Measurements from ENCODE around the gene RPL10. TPM values are rescaled to one million over a fixed set of nuclear protein-coding genes. Genes with fewer than 3 reads are reported as not detected.
A peak's percentile ranks its signal among the peaks of the same experiment; 100 is the strongest.

Gene RPL10
- total RNA-seq (2021) (3,447 and 3,685 TPM in 2 replicates), Bru-seq, nascent RNA (percentile 100 among the genes with signal in this experiment), BruChase-seq, experiment 1, labeled RNA remaining after a 2-hour chase (percentile 100 among the genes with signal in this experiment), BruChase-seq, experiment 2, labeled RNA remaining after a 6-hour chase (percentile 100 among the genes with signal in this experiment)
- long read RNA-seq, transcript RPL10-204 (7 exons, 2,318 nt) = minor isoform, 269 of 2,803 reads
- long read RNA-seq, transcript RPL10-214 (5 exons, 839 nt) = minor isoform, 18 of 2,803 reads
- long read RNA-seq, transcript RPL10-201 (6 exons, 2,278 nt) = major isoform, 2,321 of 2,803 reads
- long read RNA-seq, transcript RPL10-207 (7 exons, 657 nt) = minor isoform, 13 of 2,803 reads
- long read RNA-seq, partial matches to known transcripts = 159 of 2,803 reads
- long read RNA-seq, other reads (novel, unspliced or antisense) = 17 of 2,803 reads

DNA sequence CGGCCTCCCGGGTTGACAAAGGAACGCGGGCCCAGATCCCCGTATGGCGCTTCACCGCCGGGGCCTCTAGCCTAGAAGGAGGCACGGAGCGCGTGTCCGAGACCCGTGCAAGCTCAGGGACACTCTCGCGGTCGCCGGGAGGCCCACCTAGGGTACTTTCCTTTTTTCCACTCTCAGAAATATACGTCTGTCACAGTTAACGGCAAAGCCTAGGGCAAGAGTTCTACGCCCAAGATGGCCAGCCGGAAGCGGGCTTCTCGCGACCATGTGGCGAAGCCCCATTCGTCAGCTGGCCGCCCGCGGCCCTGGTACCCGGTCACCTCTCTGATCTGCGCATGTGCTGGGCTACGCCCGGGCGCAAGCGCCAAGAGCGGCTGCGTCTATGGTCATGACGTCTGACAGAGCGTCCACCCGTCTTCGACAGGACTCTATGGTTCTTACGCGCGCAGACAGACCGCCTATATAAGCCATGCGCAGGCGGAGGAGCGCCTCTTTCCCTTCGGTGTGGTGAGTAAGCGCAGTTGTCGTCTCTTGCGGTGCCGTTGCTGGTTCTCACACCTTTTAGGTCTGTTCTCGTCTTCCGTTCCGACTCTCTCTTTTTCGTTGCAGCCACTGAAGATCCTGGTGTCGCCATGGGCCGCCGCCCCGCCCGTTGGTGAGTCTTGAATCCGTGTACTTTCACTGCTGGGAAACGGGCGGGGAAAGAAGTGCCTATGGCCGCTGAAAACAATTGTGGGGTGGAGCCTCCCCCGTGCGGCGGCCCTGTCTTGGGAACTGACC lies at the start of gene RPL10:
Gene RPL10, plus strand, starts transcription at position 490 of the 780 bp plus-strand sequence. Its CDS starts 143 bp downstream, at position 633.
- CTCF ChIA-PET = interaction anchor here (1.2 to 4.4 kb wide), 2 partner anchors 11 to 24 kb away, joined by 5 to 14 read pairs; partner anchors contain the start of genes DNASE1L1 and FLNA
- Histone ChIP-seq H3K79me2 (ENCODE audit: low read depth) (peaks cover 29% of the 10 kb centered on the region), H2AFZ (peak within 1 kb of the TSS; percentile 66; the same call in 1 of the 2 replicates), H3K9me2 (ENCODE audit: insufficient read depth) (no peaks in the 10 kb centered on the region), H3K36me3 (ENCODE audit: low read depth) (peaks cover 20% of the 10 kb centered on the region), H3F3A (ENCODE audit: insufficient read depth, low read depth) (peaks cover 52% of the 10 kb centered on the region), H3K4me2 (peak within 1 kb of the TSS; percentile 94), H3K27me3 (ENCODE audit: insufficient read depth, low read depth) (no peaks in the 10 kb centered on the region), H3K27ac (peak within 1 kb of the TSS; percentile 97), H3K4me1 (replicated peaks; ENCODE audit: insufficient read depth) (peaks cover 12% of the 10 kb centered on the region), H4K20me1 (ENCODE audit: insufficient read depth) (peaks cover 22% of the 10 kb centered on the region), H3K9me3 (ENCODE audit: insufficient read depth, low read depth) (no peaks in the 10 kb centered on the region), H3K4me3 (peak within 1 kb of the TSS; percentile 93)
- POLR2A ChIA-PET (ENCODE audit: unreplicated experiment) = interaction anchor here (0.5 to 0.7 kb wide), 3 partner anchors 27 to 76 kb away, joined by 4 to 14 read pairs (median 11); no protein-coding TSS in a partner anchor
- DNase-seq = peak; percentile 92 to 98
- TF ChIP-seq EZH2 (IDR thresholded peaks at IDR 0.05; ENCODE audit: low read depth) = no peak
- TF ChIP-seq, protein P1, sequence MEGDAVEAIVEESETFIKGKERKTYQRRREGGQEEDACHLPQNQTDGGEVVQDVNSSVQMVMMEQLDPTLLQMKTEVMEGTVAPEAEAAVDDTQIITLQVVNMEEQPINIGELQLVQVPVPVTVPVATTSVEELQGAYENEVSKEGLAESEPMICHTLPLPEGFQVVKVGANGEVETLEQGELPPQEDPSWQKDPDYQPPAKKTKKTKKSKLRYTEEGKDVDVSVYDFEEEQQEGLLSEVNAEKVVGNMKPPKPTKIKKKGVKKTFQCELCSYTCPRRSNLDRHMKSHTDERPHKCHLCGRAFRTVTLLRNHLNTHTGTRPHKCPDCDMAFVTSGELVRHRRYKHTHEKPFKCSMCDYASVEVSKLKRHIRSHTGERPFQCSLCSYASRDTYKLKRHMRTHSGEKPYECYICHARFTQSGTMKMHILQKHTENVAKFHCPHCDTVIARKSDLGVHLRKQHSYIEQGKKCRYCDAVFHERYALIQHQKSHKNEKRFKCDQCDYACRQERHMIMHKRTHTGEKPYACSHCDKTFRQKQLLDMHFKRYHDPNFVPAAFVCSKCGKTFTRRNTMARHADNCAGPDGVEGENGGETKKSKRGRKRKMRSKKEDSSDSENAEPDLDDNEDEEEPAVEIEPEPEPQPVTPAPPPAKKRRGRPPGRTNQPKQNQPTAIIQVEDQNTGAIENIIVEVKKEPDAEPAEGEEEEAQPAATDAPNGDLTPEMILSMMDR (conservative IDR thresholded peaks at IDR 0.05) = no peak
- no TSS peak for BruUV-seq (replicated peaks)
- intact Hi-C loops (cut with micrococcal nuclease; ENCODE audit: unreplicated experiment) = loop anchor here (5.0 kb wide), 4 partner anchors 44 to 134 kb away; partner anchors contain the start of genes FAM50A, PLXNA3 and UBL4A

GRCh38 chrX:154348646-154349358 lies 49.4 kb upstream of the RPL10 start:
- no peaks in the 10 kb centered on the region for H4K20me1 ChIP-seq (ENCODE audit: insufficient read depth)
- no peaks in the 10 kb centered on the region for H3K79me2 ChIP-seq (ENCODE audit: low read depth)
- TF ChIP-seq, protein P1 (conservative IDR thresholded peaks at IDR 0.05) = no peak
- no peak for TF ChIP-seq EZH2 (IDR thresholded peaks at IDR 0.05; ENCODE audit: low read depth)
- intact Hi-C loops (cut with micrococcal nuclease; ENCODE audit: unreplicated experiment) = no loop called here
- CTCF ChIA-PET = no interaction called here
- H3K4me2 ChIP-seq = no peak overlapping the region
- BruUV-seq (replicated peaks) = TSS peak; percentile 34
- H3K4me1 ChIP-seq (replicated peaks; ENCODE audit: insufficient read depth) = no peaks in the 10 kb centered on the region
- POLR2A ChIA-PET (ENCODE audit: unreplicated experiment) = interaction anchor here (0.5 to 1.0 kb wide), 4 partner anchors 22 to 64 kb away, joined by 3 to 12 read pairs (median 7); no protein-coding TSS in a partner anchor
- peak in 1 of 2 experiments; percentile 10 for DNase-seq
- H3K27ac ChIP-seq = no peak overlapping the region
- H3K36me3 ChIP-seq (ENCODE audit: low read depth) = no peaks in the 10 kb centered on the region
- no peaks in the 10 kb centered on the region for H3K9me2 ChIP-seq (ENCODE audit: insufficient read depth)
- no peak overlapping the region for H3K4me3 ChIP-seq
- no peaks in the 10 kb centered on the region for H3K27me3 ChIP-seq (ENCODE audit: insufficient read depth, low read depth)
- peaks cover 14% of the 10 kb centered on the region for H3F3A ChIP-seq (ENCODE audit: insufficient read depth, low read depth)
- no peak overlapping the region for H2AFZ ChIP-seq
- no peaks in the 10 kb centered on the region for H3K9me3 ChIP-seq (ENCODE audit: insufficient read depth, low read depth)
